ENCODE measurements around the gene IFITM5. TPM values are rescaled to one million over a fixed set of nuclear protein-coding genes. Genes with fewer than 3 reads are reported as not detected.

The IFITM5 gene
- polyA plus RNA-seq, 1 donor from 2014 or later = not detected

- Histone ChIP-seq H3K36me3 (ENCODE audit: insufficient read depth, low read length) (no peaks in the 10 kb centered on the region), H3K4me2 (ENCODE audit: low read length) (no peak overlapping the region)
Measured at GRCh38 chr11:293271-293851, 6.0 kb downstream of the IFITM5 start.

More at GRCh38 chr11:293271-293851, 6.0 kb downstream of the IFITM5 start:
- H3K27ac ChIP-seq (ENCODE audit: low read length) = no peak overlapping the region
- H3K9ac ChIP-seq (ENCODE audit: low read length) = no peak overlapping the region
- no peaks in the 10 kb centered on the region for H3K9me2 ChIP-seq (ENCODE audit: insufficient read depth, low read length)
- no peak overlapping the region for H3K4me3 ChIP-seq (ENCODE audit: low read length)
- TF ChIP-seq SMC3 (conservative IDR thresholded peaks at IDR 0.05; ENCODE audit: poor library complexity) = no peak
- no peak for TF ChIP-seq RAD21 (conservative IDR thresholded peaks at IDR 0.05)
- no peak for TF ChIP-seq EP300 (conservative IDR thresholded peaks at IDR 0.05; ENCODE audit: poor library complexity, severe bottlenecking)
- no peak for TF ChIP-seq REST (IDR thresholded peaks at IDR 0.05; ENCODE audit: borderline replicate concordance)
- TF ChIP-seq POLR2AphosphoS5 (IDR thresholded peaks at IDR 0.05) = no peak
- TF ChIP-seq TAF1 (IDR thresholded peaks at IDR 0.05; ENCODE audit: low read depth) = no peak
- TF ChIP-seq EZH2 (IDR thresholded peaks at IDR 0.05; ENCODE audit: borderline replicate concordance, insufficient read depth, low read length, poor library complexity, severe bottlenecking) = no peak
- TF ChIP-seq CTCF (IDR thresholded peaks at IDR 0.05; ENCODE audit: poor library complexity, severe bottlenecking) = no peak
- TF ChIP-seq MXI1 (conservative IDR thresholded peaks at IDR 0.05; ENCODE audit: poor library complexity, severe bottlenecking) = no peak
- H3K27me3 ChIP-seq (ENCODE audit: insufficient read depth, low read depth, low read length) = peaks cover 4% of the 10 kb centered on the region
- H2AFZ ChIP-seq (ENCODE audit: low read depth, low read length) = no peak overlapping the region
- no peaks in the 10 kb centered on the region for H4K20me1 ChIP-seq (ENCODE audit: insufficient read depth)
- no peaks in the 10 kb centered on the region for H3K79me2 ChIP-seq (replicated peaks; ENCODE audit: insufficient read depth, low read length)
- no peaks in the 10 kb centered on the region for H3F3A ChIP-seq (ENCODE audit: insufficient read depth, low read length, poor library complexity, severe bottlenecking)
- H3K9me3 ChIP-seq (ENCODE audit: low read length) = no peaks in the 10 kb centered on the region
